Central memory CD8-positive, alpha-beta T cell (primary cell): ENCODE measurements around the gene FLAD1.

Experiments
- ATAC-seq: fragments of 150-1000 bp; cut with Tn5 transposase; replicated peaks from 2 replicates; pipeline ENCODE4 v1.10.0; 2022; ENCODE audit warnings: mild to moderate bottlenecking, moderate FRiP score, moderate number of reproducible peaks; ENCODE audit not compliant: poor library complexity, severe bottlenecking; ENCODE audit errors: extremely low read depth
- DNase-seq, 2 donors: peaks; one replicate each; pipeline ENCODE4 v3.0.0; 2021; ENCODE audit warnings: low spot score in 2 of 2
- H3K27ac Mint-ChIP-seq: one replicate; pipeline ENCODE4 v1.8.0; 2022; ENCODE audit warnings: low read depth, mild to moderate bottlenecking, moderate library complexity, mixed read lengths
- H3K27me3 Mint-ChIP-seq: one replicate; pipeline ENCODE4 v1.8.0; 2022; ENCODE audit warnings: mixed read lengths
- H3K36me3 Mint-ChIP-seq: one replicate; pipeline ENCODE4 v1.8.0; 2022; ENCODE audit warnings: mild to moderate bottlenecking, moderate library complexity, mixed read lengths; ENCODE audit not compliant: insufficient read depth
- H3K4me1 Mint-ChIP-seq: one replicate; pipeline ENCODE4 v1.8.0; 2022; ENCODE audit warnings: mixed read lengths
- H3K4me3 Mint-ChIP-seq: one replicate; pipeline ENCODE4 v1.8.0; 2022; ENCODE audit warnings: mild to moderate bottlenecking, moderate library complexity, mixed read lengths
- H3K9me3 Mint-ChIP-seq: one replicate; pipeline ENCODE4 v1.8.0; 2022; ENCODE audit warnings: mixed read lengths

Gene FLAD1

GRCh38 chr1:154943649-154944400 lies 39.3 kb upstream of the FLAD1 start:
- DNase-seq: no peak
- H3K4me3 Mint-ChIP-seq: peak overlapping the region; percentile 56
- ATAC-seq: no peak
- H3K4me1 Mint-ChIP-seq: peaks cover 65% of the 10 kb centered on the region
- H3K9me3 Mint-ChIP-seq: no peaks in the 10 kb centered on the region
- peaks cover 49% of the 10 kb centered on the region for H3K36me3 Mint-ChIP-seq
- peak overlapping the region; percentile 79 for H3K27ac Mint-ChIP-seq
- H3K27me3 Mint-ChIP-seq: no peaks in the 10 kb centered on the region

DNA sequence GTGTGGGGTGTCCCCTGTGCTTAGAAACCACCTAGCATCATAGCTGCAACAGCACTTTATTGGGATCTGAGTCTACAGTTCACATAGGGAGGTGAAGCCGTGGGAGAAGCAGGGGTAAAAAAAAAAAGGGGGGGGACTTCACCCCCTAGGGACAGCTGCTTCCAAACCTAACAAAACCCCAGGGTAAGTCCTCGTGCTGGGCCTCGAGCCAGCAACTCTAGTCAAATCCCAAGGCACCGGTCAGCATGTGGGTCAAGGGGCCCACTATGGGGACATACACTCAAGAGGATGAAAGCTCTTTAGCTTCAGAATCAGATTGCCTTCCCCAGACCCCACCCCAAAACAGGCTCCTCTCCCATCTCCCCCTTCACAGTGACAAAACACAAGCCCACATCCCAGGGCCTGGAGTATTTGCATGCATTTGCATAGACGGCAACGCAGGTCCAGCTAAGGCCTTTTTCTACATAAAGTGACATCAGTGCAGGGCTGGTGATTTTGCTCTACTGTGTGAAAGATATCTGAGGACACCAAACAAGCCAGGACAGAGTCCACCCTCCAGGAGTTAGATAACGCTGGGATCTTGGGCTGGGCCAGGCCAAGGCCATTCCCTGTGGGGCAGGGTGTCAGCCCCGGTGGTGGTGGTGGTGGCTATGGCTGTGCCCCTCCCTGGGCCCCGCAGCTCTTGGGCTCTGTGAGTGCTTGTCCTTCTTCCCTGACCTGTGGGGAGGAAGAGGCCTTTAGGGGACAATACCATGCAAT lies 38.6 kb upstream of the FLAD1 start:
- ATAC-seq: no peak
- H3K4me3 Mint-ChIP-seq: no peak overlapping the region

GRCh38 chr1:154945160-154945961 lies 37.8 kb upstream of the FLAD1 start:
- H3K27ac Mint-ChIP-seq: peak overlapping the region; percentile 96
- no peak overlapping the region for H3K4me3 Mint-ChIP-seq
- H3K4me1 Mint-ChIP-seq: peaks cover 56% of the 10 kb centered on the region
- no peaks in the 10 kb centered on the region for H3K27me3 Mint-ChIP-seq
- ATAC-seq: no peak
- no peak for DNase-seq
- peaks cover 61% of the 10 kb centered on the region for H3K36me3 Mint-ChIP-seq
- H3K9me3 Mint-ChIP-seq: no peaks in the 10 kb centered on the region

More for the DNA sequence above, 38.6 kb upstream of the FLAD1 start:
- Mint-ChIP-seq H3K36me3 (peaks cover 57% of the 10 kb centered on the region), H3K9me3 (no peaks in the 10 kb centered on the region), H3K4me1 (peaks cover 60% of the 10 kb centered on the region), H3K27me3 (no peaks in the 10 kb centered on the region), H3K27ac (peak overlapping the region; percentile 79)
- no peak for DNase-seq

DNA sequence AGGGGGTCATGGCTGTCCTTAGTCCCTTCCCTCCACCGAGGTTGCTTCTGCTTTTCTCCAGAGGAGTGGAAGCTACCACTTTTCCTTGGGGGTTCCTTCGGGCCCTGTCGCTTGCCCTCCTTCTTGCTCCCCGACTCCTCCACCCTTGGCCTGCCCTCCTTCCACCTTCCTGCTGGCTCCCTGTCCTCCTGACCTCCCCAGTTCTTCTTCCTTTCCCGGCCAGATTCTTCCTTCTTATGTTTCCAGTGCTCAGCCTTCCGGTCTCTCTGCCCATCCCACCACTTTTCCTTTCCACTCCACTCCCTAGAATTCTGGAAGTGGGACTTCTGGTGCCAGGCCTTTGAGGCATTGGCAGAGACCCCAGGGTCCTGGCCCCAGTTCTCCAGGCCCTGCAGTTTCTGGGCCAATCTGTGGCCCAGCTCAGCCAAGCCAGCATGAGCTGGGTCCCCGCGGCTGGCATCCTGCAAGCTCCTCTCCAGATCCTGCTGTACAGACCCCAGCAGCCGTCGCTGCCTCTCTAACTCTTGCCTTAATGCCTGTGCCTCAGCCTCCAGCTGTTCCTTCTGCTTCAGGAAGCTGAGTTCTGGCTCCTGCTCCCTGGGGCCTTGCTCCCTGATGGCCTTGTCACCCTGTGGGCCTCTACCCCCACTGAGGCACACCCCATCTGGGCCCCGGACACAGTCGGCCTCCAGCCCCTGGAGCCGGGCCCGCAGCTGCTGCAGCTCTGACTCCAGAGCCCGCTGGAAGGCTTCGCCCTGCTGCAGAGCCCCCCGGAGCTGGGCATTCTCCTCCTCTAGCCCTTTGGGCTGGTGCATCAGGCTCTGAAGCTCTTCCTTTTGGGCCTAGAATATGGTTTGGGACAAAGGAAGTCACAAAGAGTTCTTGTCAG lies 36.9 kb upstream of the FLAD1 start:
- H3K9me3 Mint-ChIP-seq: no peaks in the 10 kb centered on the region
- ATAC-seq: no peak
- peaks cover 65% of the 10 kb centered on the region for H3K36me3 Mint-ChIP-seq
- peak overlapping the region; percentile 48 for H3K4me3 Mint-ChIP-seq
- H3K27me3 Mint-ChIP-seq: no peaks in the 10 kb centered on the region
- DNase-seq: no peak
- H3K4me1 Mint-ChIP-seq: peaks cover 56% of the 10 kb centered on the region
- H3K27ac Mint-ChIP-seq: peak overlapping the region; percentile 96

- Mint-ChIP-seq H3K27ac (peak overlapping the region; percentile 90), H3K4me3 (no peak overlapping the region), H3K9me3 (no peaks in the 10 kb centered on the region), H3K36me3 (peaks cover 76% of the 10 kb centered on the region), H3K27me3 (no peaks in the 10 kb centered on the region), H3K4me1 (peaks cover 55% of the 10 kb centered on the region)
- ATAC-seq (no peak), DNase-seq (no peak)
These were observed 35.1 kb upstream of the FLAD1 start for GRCh38 chr1:154948079-154948478.

DNA sequence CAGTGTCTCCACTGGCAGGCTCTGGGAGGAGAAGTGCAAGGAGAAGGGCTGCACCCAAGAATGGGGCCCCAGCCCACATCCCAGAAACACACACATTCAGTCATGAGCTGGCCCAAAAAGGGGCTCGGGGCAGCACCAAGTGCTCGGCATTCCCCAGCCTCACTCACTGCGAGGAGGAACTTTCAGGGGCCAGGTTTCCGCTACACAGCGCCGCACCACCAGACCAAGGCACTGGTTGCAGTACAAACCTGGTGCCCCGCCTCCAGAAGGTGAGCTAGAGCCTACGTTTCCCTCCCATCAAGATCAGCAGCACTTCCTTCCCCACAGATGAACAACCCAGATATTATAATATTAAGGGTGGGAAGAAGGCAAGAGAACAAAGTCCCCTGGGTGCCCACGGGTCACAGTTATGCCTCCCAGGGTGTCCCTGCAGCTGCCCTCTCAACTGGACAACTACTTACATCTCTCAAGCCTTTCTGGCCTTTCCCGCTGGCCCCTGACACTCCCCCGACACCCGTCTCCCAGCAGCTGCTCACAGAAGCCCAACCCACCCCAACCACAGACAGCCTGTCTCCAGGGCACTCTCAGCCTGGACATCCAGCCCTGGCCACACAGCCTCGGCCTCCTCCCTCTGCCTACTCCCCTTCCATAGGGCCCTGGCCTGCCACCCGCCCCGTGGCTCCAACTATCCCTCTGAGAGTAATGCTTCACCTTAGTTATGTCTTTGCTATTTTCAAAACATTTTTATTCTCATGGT lies 31.1 kb upstream of the FLAD1 start:
- Mint-ChIP-seq H3K9me3 (no peaks in the 10 kb centered on the region), H3K4me1 (peaks cover 70% of the 10 kb centered on the region), H3K27ac (peak overlapping the region; percentile 98), H3K4me3 (peak overlapping the region; percentile 97), H3K36me3 (peaks cover 77% of the 10 kb centered on the region), H3K27me3 (no peaks in the 10 kb centered on the region)
- DNase-seq (no peak), ATAC-seq (no peak)

DNA sequence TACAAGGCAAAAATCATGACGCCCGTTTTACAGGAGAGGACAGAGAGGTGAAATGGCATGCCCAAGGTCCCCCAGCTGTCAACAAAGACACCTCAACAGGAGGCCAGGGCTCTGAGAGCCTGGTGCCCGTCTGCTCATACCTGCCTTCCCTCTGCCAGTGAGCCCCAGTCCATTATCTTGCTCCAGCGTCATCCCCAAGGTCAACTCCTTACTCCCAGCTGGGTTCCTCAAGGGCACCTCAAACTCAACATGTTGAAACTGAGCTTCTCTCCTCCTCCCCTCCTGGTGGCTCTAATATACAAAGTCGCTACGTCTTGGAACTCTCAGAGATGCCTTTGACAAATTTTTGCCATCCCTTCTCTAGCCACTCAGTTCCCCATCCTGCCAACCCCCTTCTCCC lies 30.5 kb upstream of the FLAD1 start:
- H3K27me3 Mint-ChIP-seq: no peaks in the 10 kb centered on the region
- peak overlapping the region; percentile 97 for H3K4me3 Mint-ChIP-seq
- peaks cover 68% of the 10 kb centered on the region for H3K4me1 Mint-ChIP-seq
- ATAC-seq: no peak
- H3K36me3 Mint-ChIP-seq: peaks cover 75% of the 10 kb centered on the region
- DNase-seq: no peak
- H3K27ac Mint-ChIP-seq: peak overlapping the region; percentile 98
- H3K9me3 Mint-ChIP-seq: no peaks in the 10 kb centered on the region

- Mint-ChIP-seq H3K27me3 (no peaks in the 10 kb centered on the region), H3K9me3 (no peaks in the 10 kb centered on the region), H3K27ac (peak overlapping the region; percentile 98), H3K4me3 (peak overlapping the region; percentile 97), H3K4me1 (peaks cover 62% of the 10 kb centered on the region), H3K36me3 (peaks cover 72% of the 10 kb centered on the region)
- DNase-seq: no peak
- ATAC-seq: no peak
These were observed 29.5 kb upstream of the FLAD1 start for GRCh38 chr1:154953611-154954038.

- ATAC-seq (no peak), DNase-seq (no peak)
- H3K36me3 Mint-ChIP-seq: peaks cover 64% of the 10 kb centered on the region
- peaks cover 60% of the 10 kb centered on the region for H3K4me1 Mint-ChIP-seq
- H3K27me3 Mint-ChIP-seq: no peaks in the 10 kb centered on the region
- no peaks in the 10 kb centered on the region for H3K9me3 Mint-ChIP-seq
- peak overlapping the region; percentile 98 for H3K27ac Mint-ChIP-seq
- H3K4me3 Mint-ChIP-seq: peak overlapping the region; percentile 97
These were observed 28.6 kb upstream of the FLAD1 start for GRCh38 chr1:154954541-154954940.

DNA sequence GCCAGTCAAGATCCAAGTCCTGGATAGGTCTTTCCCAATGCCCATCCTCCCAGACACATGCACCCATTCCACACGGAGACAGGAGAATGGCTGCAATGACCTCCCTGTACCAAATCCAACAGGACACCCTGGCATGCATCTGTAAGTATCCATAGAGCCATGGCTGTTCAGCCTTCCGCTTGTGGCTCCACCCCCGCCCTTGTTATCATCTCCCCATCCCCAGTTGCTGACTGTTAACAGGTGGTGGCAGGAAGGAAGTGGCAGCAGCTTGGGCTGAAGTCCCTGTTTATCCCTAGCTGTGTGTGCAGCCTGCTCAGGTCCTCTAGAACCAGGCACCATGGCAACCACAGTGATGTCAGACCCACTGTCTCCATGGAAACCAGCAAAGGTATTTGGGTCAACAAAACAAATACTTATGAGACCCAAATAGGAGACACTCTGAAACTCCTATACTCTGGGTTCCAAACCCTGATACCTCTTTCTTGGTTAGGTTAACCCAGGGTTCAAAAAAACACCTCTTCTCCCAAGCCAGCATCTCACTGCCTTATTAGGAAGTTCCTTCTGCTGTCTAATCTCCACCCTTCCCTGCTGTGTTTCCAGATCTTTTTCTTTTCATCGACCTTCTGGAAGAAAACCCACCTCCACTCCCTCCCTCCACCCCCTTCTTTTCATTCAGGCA lies 28.0 kb upstream of the FLAD1 start:
- H3K4me1 Mint-ChIP-seq: peaks cover 61% of the 10 kb centered on the region
- H3K9me3 Mint-ChIP-seq: no peaks in the 10 kb centered on the region
- peak; percentile 90 for ATAC-seq
- H3K27ac Mint-ChIP-seq: peak overlapping the region; percentile 98
- peak overlapping the region; percentile 97 for H3K4me3 Mint-ChIP-seq
- peaks cover 62% of the 10 kb centered on the region for H3K36me3 Mint-ChIP-seq
- no peaks in the 10 kb centered on the region for H3K27me3 Mint-ChIP-seq
- DNase-seq: peak; percentile 80 to 96
